ENCODE results near the gene ZDHHC20.

Gene ZDHHC20, protein sequence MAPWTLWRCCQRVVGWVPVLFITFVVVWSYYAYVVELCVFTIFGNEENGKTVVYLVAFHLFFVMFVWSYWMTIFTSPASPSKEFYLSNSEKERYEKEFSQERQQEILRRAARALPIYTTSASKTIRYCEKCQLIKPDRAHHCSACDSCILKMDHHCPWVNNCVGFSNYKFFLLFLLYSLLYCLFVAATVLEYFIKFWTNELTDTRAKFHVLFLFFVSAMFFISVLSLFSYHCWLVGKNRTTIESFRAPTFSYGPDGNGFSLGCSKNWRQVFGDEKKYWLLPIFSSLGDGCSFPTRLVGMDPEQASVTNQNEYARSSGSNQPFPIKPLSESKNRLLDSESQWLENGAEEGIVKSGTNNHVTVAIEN

DNA sequence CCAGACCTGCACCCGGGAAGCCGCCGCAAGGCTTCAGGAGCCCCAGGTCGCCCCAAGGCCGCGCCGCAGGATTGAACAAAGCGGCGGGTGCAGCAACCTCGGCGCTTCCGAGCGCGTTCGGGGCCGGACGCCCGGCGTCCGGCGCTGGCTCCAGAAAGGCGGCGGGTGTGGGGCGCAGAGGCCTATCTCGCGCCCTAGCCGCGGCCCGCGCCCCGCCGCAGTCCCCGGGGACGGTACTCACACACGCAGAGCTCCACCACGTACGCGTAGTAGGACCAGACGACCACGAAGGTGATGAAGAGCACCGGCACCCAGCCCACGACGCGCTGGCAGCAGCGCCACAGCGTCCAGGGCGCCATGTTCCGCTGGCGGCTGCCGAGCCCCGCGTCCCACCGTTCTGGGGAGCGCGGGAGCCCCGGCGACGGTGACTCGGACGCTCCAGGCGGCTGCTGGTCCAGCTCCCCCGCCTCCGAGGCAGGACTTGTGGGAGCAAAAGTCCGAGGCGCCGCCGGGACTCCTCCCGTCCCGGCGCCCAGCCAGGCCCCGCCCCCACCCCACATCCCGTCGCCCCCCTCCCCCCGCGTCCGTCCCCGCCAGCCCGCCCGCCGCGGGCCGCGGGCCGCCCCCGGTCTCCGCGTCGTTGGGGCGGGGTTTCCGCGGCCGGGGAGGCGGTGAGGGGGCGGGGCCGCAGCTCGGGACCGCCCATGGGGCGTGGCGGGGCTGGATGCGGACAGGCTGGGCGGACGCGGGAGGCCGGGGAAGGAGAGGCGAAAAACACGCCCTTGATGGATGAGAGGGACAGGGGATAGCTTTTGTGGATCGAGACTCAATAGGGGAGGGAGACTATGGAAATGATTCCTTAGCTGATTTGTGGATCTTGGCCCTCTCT, at the start of gene ZDHHC20:
Gene ZDHHC20 (minus strand): TSS at position 491 of the 889 bp plus-strand sequence. CDS start 132 bp downstream, at position 359.
- Histone ChIP-seq H3K9ac (ENCODE audit: low read length) (peak within 1 kb of the TSS; percentile 94), H3K27ac (ENCODE audit: low read length) (peak within 1 kb of the TSS; percentile 73), H3K9me3 (ENCODE audit: control insufficient read depth, low read depth, low read length) (no peaks in the 10 kb centered on the region), H3K36me3 (ENCODE audit: control insufficient read depth, low read depth, low read length) (no peaks in the 10 kb centered on the region), H3K27me3 (ENCODE audit: control insufficient read depth, insufficient read depth, low read length) (no peaks in the 10 kb centered on the region), H3K4me1 (ENCODE audit: control insufficient read depth, low read depth, low read length) (peaks cover 12% of the 10 kb centered on the region), H3K4me3 (ENCODE audit: low read length) (peak within 1 kb of the TSS; percentile 98)

DNA sequence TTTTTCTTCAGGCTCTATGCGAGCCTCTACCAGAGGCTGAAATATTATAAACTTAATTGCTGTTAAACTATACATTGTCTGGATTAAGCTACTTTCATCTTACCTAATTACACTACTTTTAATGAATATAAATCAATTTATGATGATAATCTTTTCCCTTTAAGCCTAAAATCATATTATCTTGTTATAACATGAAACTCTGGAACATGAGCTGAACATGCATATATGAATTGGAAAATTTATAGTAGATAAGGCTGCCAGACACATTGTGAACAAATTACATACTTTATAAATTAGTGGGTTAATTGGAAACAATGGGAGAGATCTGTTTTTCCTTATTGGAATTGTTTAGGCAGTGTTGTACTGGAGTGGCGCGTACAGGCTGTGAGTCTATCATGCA, 45.3 kb upstream of the ZDHHC20 start:
- H3K9ac ChIP-seq (ENCODE audit: low read length), result no peak overlapping the region
- H3K9me3 ChIP-seq (ENCODE audit: control insufficient read depth, low read depth, low read length), result no peaks in the 10 kb centered on the region
- peaks cover 7% of the 10 kb centered on the region for H3K36me3 ChIP-seq (ENCODE audit: control insufficient read depth, low read depth, low read length)
- H3K4me3 ChIP-seq (ENCODE audit: low read length), result no peak overlapping the region
- H3K27ac ChIP-seq (ENCODE audit: low read length), result no peak overlapping the region
- no peaks in the 10 kb centered on the region for H3K4me1 ChIP-seq (ENCODE audit: control insufficient read depth, low read depth, low read length)
- H3K27me3 ChIP-seq (ENCODE audit: control insufficient read depth, insufficient read depth, low read length), result no peaks in the 10 kb centered on the region

DNA sequence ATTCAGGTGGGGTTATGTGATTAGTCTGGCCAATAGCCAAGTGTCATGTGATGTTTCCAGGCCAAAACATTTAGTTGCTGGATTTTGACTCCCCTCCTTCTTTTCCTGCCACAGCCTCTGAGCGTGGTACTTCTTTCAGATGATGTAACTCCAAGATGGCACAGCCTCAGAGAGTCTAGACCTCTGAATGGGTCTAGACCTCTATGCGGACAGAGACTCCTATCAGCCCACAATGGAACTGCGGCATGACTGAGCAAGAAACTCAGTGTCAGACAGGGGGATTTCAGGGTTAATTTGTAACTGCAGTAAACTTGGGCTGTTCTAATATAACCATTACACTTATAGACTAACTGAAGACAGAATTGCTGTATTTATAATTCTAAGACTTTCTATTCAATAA, 42.6 kb upstream of the ZDHHC20 start:
- Histone ChIP-seq H3K9me3 (ENCODE audit: control insufficient read depth, low read depth, low read length) (no peaks in the 10 kb centered on the region), H3K27me3 (ENCODE audit: control insufficient read depth, insufficient read depth, low read length) (no peaks in the 10 kb centered on the region), H3K36me3 (ENCODE audit: control insufficient read depth, low read depth, low read length) (no peaks in the 10 kb centered on the region), H3K27ac (ENCODE audit: low read length) (no peak overlapping the region), H3K4me1 (ENCODE audit: control insufficient read depth, low read depth, low read length) (no peaks in the 10 kb centered on the region), H3K9ac (ENCODE audit: low read length) (no peak overlapping the region), H3K4me3 (ENCODE audit: low read length) (no peak overlapping the region)

DNA sequence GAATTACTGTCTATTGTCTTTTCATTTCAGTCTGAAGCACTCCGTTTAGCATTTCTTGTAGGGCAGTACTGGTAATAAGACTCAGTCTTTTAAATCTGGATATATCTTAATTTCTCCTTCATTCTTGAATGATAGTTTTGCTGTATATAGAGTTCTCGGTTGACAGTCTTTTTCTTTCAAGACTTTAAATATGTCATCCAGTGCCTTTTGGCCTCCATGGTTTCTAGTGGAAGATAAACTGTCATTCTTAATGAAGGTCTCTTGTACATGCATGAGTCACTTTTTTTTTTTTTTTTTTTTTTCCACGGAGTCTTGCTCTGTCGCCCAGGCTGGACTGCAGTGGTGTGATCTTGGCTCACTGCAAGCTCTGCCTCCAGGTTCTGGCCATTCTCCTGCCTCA, 27.2 kb upstream of the ZDHHC20 start:
- Histone ChIP-seq H3K9me3 (ENCODE audit: control insufficient read depth, low read depth, low read length) (peaks cover 9% of the 10 kb centered on the region), H3K27ac (ENCODE audit: low read length) (no peak overlapping the region), H3K4me1 (ENCODE audit: control insufficient read depth, low read depth, low read length) (no peaks in the 10 kb centered on the region), H3K27me3 (ENCODE audit: control insufficient read depth, insufficient read depth, low read length) (no peaks in the 10 kb centered on the region), H3K36me3 (ENCODE audit: control insufficient read depth, low read depth, low read length) (no peaks in the 10 kb centered on the region), H3K4me3 (ENCODE audit: low read length) (no peak overlapping the region), H3K9ac (ENCODE audit: low read length) (no peak overlapping the region)

DNA sequence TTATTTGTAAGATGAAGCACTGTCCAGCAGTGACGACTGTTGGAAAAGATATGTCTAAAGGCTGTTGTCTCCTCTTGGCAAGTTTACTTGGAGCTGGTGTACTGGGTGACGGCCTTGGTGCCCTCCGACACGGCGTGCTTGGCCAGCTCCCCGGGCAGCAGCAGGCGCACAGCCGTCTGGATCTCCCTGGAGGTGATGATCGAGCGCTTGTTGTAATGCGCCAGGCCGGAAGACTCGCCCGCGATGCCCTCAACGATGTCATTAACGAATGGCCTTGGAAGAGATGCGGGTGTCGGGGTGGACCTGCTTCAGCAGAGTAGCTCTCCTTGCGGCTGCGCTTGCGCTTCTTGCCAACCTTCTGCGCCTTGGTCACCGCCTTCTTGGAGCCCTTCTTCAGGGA, 24.6 kb upstream of the ZDHHC20 start:
- no peaks in the 10 kb centered on the region for H3K4me1 ChIP-seq (ENCODE audit: control insufficient read depth, low read depth, low read length)
- H3K9me3 ChIP-seq (ENCODE audit: control insufficient read depth, low read depth, low read length), result peaks cover 9% of the 10 kb centered on the region
- no peak overlapping the region for H3K4me3 ChIP-seq (ENCODE audit: low read length)
- H3K27ac ChIP-seq (ENCODE audit: low read length), result no peak overlapping the region
- no peaks in the 10 kb centered on the region for H3K27me3 ChIP-seq (ENCODE audit: control insufficient read depth, insufficient read depth, low read length)
- H3K36me3 ChIP-seq (ENCODE audit: control insufficient read depth, low read depth, low read length), result no peaks in the 10 kb centered on the region
- no peak overlapping the region for H3K9ac ChIP-seq (ENCODE audit: low read length)

DNA sequence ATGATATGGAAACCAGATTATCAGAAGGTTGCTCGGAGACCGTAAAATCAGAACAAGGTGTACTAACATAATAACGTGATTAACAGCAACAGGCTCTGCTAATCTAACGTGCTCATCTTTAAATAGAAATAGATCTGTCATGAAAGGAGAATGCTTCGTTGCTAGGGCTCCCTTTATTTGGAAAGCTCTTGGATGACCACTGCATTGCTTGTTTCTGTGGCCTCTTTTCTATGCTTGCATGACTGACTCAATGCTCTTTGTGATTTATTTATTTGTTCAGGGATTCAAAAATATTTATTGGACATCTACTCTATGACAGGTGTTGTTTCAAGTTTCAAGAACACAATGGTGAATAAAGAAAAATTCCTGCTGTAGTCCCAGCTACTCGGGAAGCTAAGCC, 22.3 kb upstream of the ZDHHC20 start:
- no peak overlapping the region for H3K4me3 ChIP-seq (ENCODE audit: low read length)
- no peaks in the 10 kb centered on the region for H3K4me1 ChIP-seq (ENCODE audit: control insufficient read depth, low read depth, low read length)
- no peaks in the 10 kb centered on the region for H3K9me3 ChIP-seq (ENCODE audit: control insufficient read depth, low read depth, low read length)
- no peaks in the 10 kb centered on the region for H3K27me3 ChIP-seq (ENCODE audit: control insufficient read depth, insufficient read depth, low read length)
- no peaks in the 10 kb centered on the region for H3K36me3 ChIP-seq (ENCODE audit: control insufficient read depth, low read depth, low read length)
- no peak overlapping the region for H3K9ac ChIP-seq (ENCODE audit: low read length)
- H3K27ac ChIP-seq (ENCODE audit: low read length), result no peak overlapping the region

DNA sequence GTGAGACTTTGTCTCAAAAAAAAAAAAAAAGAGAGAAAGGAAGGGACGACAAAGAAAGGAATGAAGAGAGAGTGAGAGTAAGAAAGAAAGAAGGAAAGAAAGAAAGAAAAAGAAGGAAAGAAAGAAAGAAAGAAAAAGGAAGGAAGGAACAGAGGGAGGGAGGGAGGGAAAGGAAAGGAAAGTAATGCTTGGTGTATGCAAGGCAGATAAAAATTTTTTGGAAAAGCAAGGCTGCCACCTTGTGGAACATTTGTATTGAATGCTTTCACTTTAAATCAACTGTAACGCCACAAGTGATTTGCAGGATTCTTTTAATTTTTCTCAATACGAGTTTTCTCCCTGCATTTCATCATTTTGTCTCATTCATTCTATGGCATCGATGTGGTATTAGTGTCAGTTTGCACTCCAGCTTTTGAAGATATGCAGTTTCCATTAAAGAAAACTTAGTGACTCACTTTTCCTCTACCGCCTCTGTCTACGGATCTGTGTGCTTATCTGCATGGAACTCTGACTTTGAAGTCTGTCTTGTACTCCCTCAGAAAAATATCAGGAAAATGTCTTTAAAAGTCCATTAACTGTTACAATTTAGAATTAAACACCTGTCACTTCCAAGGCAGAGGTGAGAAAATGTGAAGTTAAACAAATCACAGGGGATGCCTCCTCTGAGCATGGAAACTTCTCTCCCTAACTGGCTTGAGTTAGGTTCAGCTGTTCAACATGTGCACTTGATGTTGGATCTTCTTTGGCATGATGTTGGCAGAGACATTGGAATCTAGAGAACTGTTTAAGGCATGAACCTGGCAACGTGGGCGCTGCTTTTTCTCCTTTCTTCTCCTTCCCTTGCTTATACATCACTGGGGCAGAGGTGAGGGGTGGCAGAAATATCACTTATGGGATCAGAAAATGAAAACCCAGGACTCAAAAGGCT, 20.0 kb upstream of the ZDHHC20 start:
- Histone ChIP-seq H3K36me3 (ENCODE audit: control insufficient read depth, low read depth, low read length) (no peaks in the 10 kb centered on the region), H3K9me3 (ENCODE audit: control insufficient read depth, low read depth, low read length) (no peaks in the 10 kb centered on the region), H3K4me3 (ENCODE audit: low read length) (no peak overlapping the region), H3K27ac (ENCODE audit: low read length) (no peak overlapping the region), H3K27me3 (ENCODE audit: control insufficient read depth, insufficient read depth, low read length) (no peaks in the 10 kb centered on the region), H3K9ac (ENCODE audit: low read length) (no peak overlapping the region), H3K4me1 (ENCODE audit: control insufficient read depth, low read depth, low read length) (no peaks in the 10 kb centered on the region)

DNA sequence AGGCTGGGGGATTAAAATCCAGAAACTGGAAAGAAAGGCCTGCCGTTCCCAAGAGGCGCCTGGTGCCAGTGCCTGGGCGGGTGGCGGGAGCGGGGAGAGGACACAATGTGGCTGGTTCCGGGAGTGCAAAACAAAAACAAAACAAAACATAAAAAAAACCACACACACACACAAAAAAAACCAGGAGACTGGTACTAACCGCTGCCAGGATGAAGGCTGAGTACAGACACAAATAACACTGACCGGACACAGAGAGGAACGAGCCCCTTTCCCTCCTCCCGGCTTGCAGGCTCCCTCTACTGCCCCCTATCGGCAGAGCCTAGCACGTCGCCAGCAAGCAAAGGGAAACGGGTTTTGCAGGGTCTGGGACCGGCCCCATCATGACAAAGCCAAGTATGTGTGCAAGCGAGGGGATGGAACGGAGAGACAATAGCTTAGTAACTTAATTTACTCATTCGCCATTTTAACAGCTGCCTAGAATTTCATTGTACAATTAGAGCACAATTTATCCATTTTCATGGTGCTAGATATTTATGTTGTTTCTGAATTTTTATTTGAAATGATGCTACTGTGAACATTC, 17.9 kb upstream of the ZDHHC20 start:
- Histone ChIP-seq H3K27me3 (ENCODE audit: control insufficient read depth, insufficient read depth, low read length) (no peaks in the 10 kb centered on the region), H3K9ac (ENCODE audit: low read length) (peak overlapping the region; percentile 3)

DNA sequence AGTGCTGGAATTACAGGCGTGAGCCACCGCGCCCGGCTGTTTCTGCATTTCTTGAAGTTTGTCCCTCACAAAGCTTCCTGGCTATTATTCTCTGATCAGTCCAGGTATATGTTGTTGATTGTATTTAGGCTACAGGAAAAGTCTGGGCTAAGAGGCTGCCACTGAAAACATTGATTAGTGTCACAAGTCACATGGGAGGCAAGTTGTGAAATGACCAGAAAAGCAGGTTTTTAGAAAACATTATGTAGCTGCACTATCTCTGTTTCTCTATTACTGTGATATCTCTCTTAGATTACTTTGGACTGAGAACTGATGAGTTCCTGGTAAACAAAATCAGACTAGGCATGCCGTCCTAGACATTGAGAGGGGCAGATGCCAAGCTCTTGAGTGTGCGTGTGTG, 16.0 kb upstream of the ZDHHC20 start:
- H3K4me3 ChIP-seq (ENCODE audit: low read length), result no peak overlapping the region
- no peaks in the 10 kb centered on the region for H3K36me3 ChIP-seq (ENCODE audit: control insufficient read depth, low read depth, low read length)
- no peaks in the 10 kb centered on the region for H3K4me1 ChIP-seq (ENCODE audit: control insufficient read depth, low read depth, low read length)
- no peaks in the 10 kb centered on the region for H3K27me3 ChIP-seq (ENCODE audit: control insufficient read depth, insufficient read depth, low read length)
- H3K9me3 ChIP-seq (ENCODE audit: control insufficient read depth, low read depth, low read length), result no peaks in the 10 kb centered on the region
- H3K27ac ChIP-seq (ENCODE audit: low read length), result no peak overlapping the region
- H3K9ac ChIP-seq (ENCODE audit: low read length), result no peak overlapping the region

More for the DNA sequence above, 17.9 kb upstream of the ZDHHC20 start:
- Histone ChIP-seq H3K4me3 (ENCODE audit: low read length) (peak overlapping the region; percentile 26), H3K4me1 (ENCODE audit: control insufficient read depth, low read depth, low read length) (no peaks in the 10 kb centered on the region), H3K9me3 (ENCODE audit: control insufficient read depth, low read depth, low read length) (no peaks in the 10 kb centered on the region), H3K36me3 (ENCODE audit: control insufficient read depth, low read depth, low read length) (no peaks in the 10 kb centered on the region), H3K27ac (ENCODE audit: low read length) (no peak overlapping the region)

DNA sequence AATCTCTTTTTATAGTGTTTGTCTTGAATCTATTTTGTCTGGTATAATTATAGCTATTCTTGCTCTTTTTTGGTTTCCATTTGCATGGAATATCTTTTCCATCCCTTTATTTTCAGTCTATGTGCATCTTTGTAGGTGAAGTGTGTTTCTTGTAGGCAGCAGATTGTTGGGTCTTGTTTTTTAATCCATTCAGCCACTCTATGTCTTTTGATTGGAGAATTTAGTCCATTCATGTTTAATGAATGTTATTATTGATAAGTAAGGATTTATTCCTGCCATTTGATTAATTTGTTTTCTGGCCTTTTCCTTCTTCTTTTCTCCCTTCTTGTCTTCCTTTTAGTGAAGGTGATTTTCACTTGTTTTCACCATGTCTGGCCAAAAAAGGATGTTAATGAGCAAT, 11.7 kb upstream of the ZDHHC20 start:
- Histone ChIP-seq H3K4me3 (ENCODE audit: low read length) (no peak overlapping the region), H3K9ac (ENCODE audit: low read length) (no peak overlapping the region), H3K9me3 (ENCODE audit: control insufficient read depth, low read depth, low read length) (no peaks in the 10 kb centered on the region), H3K4me1 (ENCODE audit: control insufficient read depth, low read depth, low read length) (peaks cover 2% of the 10 kb centered on the region), H3K27me3 (ENCODE audit: control insufficient read depth, insufficient read depth, low read length) (no peaks in the 10 kb centered on the region), H3K27ac (ENCODE audit: low read length) (no peak overlapping the region), H3K36me3 (ENCODE audit: control insufficient read depth, low read depth, low read length) (no peaks in the 10 kb centered on the region)

DNA sequence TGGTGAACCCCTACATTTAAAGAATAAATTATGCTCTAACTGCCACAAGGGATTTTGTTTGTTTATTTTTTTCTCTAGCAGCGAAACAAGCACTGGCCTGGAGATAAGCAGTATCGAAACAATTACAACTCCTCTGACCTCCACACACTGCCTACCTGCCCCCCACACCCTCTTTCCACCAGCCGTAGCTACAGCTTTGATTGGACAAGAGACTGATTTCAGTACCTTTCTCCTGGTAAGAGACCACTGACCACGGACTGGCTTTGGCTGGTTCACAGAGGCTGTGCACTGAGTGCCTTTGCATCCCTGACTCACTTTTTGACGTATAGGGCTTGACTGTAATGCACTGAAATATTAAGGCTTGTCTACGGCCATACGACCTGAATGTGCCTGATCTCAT, 7.4 kb upstream of the ZDHHC20 start:
- Histone ChIP-seq H3K27ac (ENCODE audit: low read length) (no peak overlapping the region), H3K27me3 (ENCODE audit: control insufficient read depth, insufficient read depth, low read length) (no peaks in the 10 kb centered on the region), H3K36me3 (ENCODE audit: control insufficient read depth, low read depth, low read length) (no peaks in the 10 kb centered on the region), H3K4me3 (ENCODE audit: low read length) (no peak overlapping the region), H3K4me1 (ENCODE audit: control insufficient read depth, low read depth, low read length) (peaks cover 5% of the 10 kb centered on the region), H3K9me3 (ENCODE audit: control insufficient read depth, low read depth, low read length) (no peaks in the 10 kb centered on the region), H3K9ac (ENCODE audit: low read length) (no peak overlapping the region)

All from iPS-18a (cell line).